ENCODE results near the gene KDM1B.

- no peak for TF ChIP-seq CTCF (IDR thresholded peaks at IDR 0.05; ENCODE audit: low read length)
- no peak for TF ChIP-seq EZH2 (IDR thresholded peaks at IDR 0.05; ENCODE audit: borderline replicate concordance, low read length)
Observed at GRCh38 chr6:18213439-18213838, 58.2 kb downstream of the KDM1B start.
